Measurements from ENCODE around the gene LCE1B. TPM values are rescaled to one million over a fixed set of nuclear protein-coding genes. Genes with fewer than 3 reads are reported as not detected.

The LCE1B gene, protein sequence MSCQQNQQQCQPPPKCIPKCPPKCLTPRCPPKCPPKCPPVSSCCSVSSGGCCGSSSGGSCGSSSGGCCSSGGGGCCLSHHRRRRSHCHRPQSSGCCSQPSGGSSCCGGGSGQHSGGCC
- total RNA-seq (not detected), total RNA-seq (0 reads per million in 2 donors)

DNA sequence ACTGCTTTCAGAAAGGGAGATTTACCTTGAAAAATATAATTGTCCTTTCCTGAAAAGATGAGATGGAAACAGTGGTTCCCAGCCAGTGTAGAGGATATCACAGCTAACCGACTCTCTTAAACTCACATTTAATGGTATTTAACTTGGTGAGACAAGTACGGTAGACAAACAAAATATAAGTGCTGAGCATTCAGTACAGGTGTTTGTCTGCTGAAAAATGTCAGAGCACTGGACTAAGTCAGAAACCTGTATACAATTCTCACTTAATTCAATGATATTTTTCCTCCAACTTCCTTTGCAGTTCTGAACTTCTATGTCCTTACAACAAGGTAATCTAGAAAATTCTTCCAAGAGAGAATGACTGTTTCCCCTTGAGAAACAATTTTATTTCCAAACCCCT lies at the start of gene LCE1B:
Gene LCE1B, plus strand, starts transcription at position 301 of the 400 bp plus-strand sequence. CDS start 476 bp downstream, outside the sequence.
- Mint-ChIP-seq H3K27me3 (peaks cover 52% of the 10 kb centered on the region), H3K4me1 (no peaks in the 10 kb centered on the region), H3K4me3 (no peak within 1 kb of the TSS), H3K36me3 (ENCODE audit: low read depth) (no peaks in the 10 kb centered on the region), H3K27ac (no peak within 1 kb of the TSS)
- H3K9me3 ChIP-seq (ENCODE audit: control insufficient read depth, low read length, poor library complexity, severe bottlenecking), result no peaks in the 10 kb centered on the region
- DNase-seq, result no peak
- no peak for ATAC-seq

DNA sequence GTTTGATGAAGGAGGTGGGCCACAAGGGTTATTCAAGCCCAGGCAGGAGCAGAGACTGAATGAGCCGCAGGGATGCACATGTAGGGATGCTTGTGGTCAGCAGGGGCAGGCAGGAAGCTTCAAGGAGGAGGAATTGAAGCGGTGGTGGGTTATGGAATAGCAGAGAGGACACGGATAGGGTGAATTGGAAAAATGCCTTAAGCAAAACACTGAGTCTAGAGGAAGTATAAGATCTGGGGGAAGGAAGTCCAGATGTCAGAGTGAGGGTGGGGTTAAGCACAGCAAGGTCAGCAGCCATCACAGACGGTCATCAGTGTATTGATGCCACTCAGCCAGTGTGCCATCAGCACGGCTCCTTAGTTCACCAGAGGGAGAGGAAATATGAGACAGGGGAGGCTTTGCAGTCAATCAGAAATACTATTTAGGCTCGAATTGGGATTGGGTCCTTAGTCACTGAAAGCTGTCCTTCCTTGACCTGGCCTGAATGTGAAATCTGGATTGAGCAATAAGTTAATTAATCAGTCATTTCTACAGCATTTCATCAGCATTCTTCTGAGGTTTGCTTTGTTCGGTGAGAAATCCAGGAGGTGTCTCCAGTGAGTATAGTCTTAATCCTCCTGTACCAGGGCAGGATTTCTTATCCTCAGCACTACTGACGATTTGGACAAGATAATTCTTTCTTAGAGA lies 42.8 kb upstream of the LCE1B start:
- Mint-ChIP-seq H3K27me3 (peaks cover 46% of the 10 kb centered on the region), H3K4me1 (peaks cover 2% of the 10 kb centered on the region), H3K36me3 (ENCODE audit: low read depth) (no peaks in the 10 kb centered on the region), H3K4me3 (no peak overlapping the region), H3K27ac (no peak overlapping the region)
- no peaks in the 10 kb centered on the region for H3K9me3 ChIP-seq (ENCODE audit: control insufficient read depth, low read length, poor library complexity, severe bottlenecking)
- ATAC-seq (no peak), DNase-seq (no peak)

DNA sequence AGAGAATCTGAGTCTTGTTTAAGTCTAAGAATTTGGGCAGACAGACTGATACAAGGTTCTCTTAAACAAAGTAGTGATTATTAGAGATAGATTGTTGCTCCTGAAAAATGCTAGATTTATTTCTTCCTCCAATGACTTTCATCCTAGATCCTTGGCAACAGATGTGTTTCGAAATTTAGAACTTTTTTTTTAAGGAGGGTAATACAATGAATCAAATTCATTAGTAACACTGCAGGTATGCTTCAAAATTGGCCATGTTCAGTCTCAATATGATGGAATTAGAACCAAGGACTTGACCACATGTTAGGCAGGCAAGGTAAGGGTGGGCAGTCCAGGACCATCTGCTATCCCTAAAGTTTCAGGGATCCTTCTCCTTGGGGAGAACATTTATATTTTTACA lies 41.4 kb upstream of the LCE1B start:
- Mint-ChIP-seq H3K27me3 (peaks cover 46% of the 10 kb centered on the region), H3K4me3 (no peak overlapping the region)
- DNase-seq, result no peak

DNA sequence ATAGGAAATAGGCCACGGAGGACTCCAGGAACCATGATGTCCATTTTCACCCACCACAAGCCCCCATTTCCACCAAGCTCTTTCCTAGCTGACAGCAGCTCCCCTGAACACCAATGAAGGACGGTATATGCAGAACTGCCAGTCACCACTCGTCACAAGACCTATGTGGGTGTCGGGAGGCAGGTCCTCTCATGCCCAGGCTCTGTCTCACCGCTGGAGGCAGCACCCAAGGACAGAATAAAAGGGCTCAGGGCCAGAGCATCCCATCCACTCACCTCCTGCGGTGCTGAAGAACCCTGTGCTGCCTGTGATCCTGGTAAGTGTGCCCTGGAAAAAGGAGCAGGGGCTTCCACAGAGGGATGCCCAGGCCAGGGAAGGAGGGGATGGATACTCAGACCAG lies 36.9 kb upstream of the LCE1B start, which contains the start of gene LCE1F:
Gene LCE1F, plus strand, starts transcription at position 266 of the 400 bp plus-strand sequence. CDS start 1,232 bp downstream, outside the sequence.
- Mint-ChIP-seq H3K4me3 (no peak within 1 kb of the TSS), H3K4me1 (no peaks in the 10 kb centered on the region), H3K27ac (no peak within 1 kb of the TSS), H3K27me3 (peaks cover 49% of the 10 kb centered on the region), H3K36me3 (ENCODE audit: low read depth) (no peaks in the 10 kb centered on the region)
- H3K9me3 ChIP-seq (ENCODE audit: control insufficient read depth, low read length, poor library complexity, severe bottlenecking), result no peaks in the 10 kb centered on the region
- ATAC-seq (no peak), DNase-seq (no peak)

More for the DNA sequence above, 41.4 kb upstream of the LCE1B start:
- H3K27ac Mint-ChIP-seq, result no peak overlapping the region
- no peaks in the 10 kb centered on the region for H3K9me3 ChIP-seq (ENCODE audit: control insufficient read depth, low read length, poor library complexity, severe bottlenecking)
- H3K36me3 Mint-ChIP-seq (ENCODE audit: low read depth), result no peaks in the 10 kb centered on the region
- no peak for ATAC-seq
- peaks cover under 1% of the 10 kb centered on the region for H3K4me1 Mint-ChIP-seq

DNA sequence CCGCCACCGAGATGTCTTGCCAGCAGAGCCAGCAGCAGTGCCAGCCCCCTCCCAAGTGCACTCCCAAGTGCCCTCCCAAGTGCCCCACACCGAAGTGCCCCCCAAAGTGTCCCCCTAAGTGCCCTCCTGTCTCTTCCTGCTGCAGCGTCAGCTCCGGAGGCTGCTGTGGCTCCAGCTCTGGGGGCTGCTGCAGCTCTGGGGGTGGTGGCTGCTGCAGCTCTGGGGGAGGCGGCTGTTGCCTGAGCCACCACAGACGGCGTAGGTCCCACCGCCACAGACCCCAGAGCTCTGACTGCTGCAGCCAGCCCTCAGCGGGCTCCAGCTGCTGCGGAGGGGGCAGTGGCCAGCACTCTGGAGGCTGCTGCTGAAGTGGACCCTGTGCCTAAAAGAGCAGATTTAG lies 35.4 kb upstream of the LCE1B start:
- peaks cover 51% of the 10 kb centered on the region for H3K27me3 Mint-ChIP-seq
- no peak overlapping the region for H3K4me3 Mint-ChIP-seq
- no peak for ATAC-seq

DNA sequence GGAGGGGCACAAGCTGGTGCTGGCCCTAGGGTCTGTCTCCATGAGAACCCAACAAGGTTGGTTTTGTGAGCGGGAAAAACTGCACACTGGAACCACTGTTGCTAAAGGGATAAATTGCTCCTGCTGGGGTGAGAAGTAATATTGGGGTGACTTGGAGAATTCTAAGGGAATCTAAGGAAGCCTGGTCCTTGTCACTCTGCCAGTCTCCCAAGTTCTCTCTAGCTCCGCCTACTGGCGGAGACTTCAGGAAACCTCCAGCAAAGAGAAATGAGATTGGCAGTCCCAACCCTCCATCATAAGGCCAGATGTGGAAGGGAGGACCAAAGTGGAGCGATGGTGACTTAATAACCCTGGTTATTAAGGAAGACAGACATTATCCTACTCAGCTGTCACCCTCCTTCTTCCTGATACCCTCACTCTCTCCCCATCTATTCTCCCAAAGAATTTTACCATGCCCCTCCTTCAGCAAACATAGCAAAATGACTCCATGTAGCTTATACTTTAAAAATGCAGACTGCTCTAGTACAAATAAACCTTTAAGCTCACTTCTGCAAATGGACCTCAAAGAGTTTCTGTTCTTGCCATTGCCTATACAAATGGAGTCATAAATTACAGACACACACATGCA lies 34.1 kb upstream of the LCE1B start:
- no peaks in the 10 kb centered on the region for H3K9me3 ChIP-seq (ENCODE audit: control insufficient read depth, low read length, poor library complexity, severe bottlenecking)
- no peaks in the 10 kb centered on the region for H3K4me1 Mint-ChIP-seq
- peaks cover 51% of the 10 kb centered on the region for H3K27me3 Mint-ChIP-seq
- H3K36me3 Mint-ChIP-seq (ENCODE audit: low read depth), result no peaks in the 10 kb centered on the region
- no peak overlapping the region for H3K4me3 Mint-ChIP-seq
- DNase-seq, result no peak
- ATAC-seq, result no peak
- H3K27ac Mint-ChIP-seq, result no peak overlapping the region

More for the DNA sequence above, 35.4 kb upstream of the LCE1B start:
- Mint-ChIP-seq H3K4me1 (no peaks in the 10 kb centered on the region), H3K36me3 (ENCODE audit: low read depth) (no peaks in the 10 kb centered on the region), H3K27ac (no peak overlapping the region)
- no peaks in the 10 kb centered on the region for H3K9me3 ChIP-seq (ENCODE audit: control insufficient read depth, low read length, poor library complexity, severe bottlenecking)
- no peak for DNase-seq

DNA sequence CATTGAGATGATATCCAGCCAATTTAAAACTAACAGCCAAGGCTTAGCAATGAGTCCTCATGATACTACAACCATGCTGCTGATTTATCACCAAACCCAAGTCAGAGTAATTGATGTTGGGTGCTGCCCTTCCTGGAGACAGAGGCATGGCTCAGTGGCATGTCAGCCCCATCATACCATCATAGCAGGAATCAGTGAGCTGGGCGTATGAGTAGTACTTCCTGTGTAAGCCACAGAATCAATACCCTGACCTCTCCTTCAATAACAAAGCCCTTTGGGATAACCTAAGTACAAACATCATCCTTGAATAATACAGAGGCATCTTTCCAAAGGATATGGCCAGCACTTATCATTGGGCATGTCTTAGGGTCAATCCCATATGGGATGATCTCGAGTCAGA lies 28.7 kb upstream of the LCE1B start:
- Mint-ChIP-seq H3K4me1 (peaks cover 2% of the 10 kb centered on the region), H3K27me3 (peaks cover 76% of the 10 kb centered on the region), H3K36me3 (ENCODE audit: low read depth) (peaks cover 5% of the 10 kb centered on the region), H3K4me3 (no peak overlapping the region), H3K27ac (no peak overlapping the region)
- no peak for DNase-seq
- no peaks in the 10 kb centered on the region for H3K9me3 ChIP-seq (ENCODE audit: control insufficient read depth, low read length, poor library complexity, severe bottlenecking)
- ATAC-seq, result no peak

DNA sequence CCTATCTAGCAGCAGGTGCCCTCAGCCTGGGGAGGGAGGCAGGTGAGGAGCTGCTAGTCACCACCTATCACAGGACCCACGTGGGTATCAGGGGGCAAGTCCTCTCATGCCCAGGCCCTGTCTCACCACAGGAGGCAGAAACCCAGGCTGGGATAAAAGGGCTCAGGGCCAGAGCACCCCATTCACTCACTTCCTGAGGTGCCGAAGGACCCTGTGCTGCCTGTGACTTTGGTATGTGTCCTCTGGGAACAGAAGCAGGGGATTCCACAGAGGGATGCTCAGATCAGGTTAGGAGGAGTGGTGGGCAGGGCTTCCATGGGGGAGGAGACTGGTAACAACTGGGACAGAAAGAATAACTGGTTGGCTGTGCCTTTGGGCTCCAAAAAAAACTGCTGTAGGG lies 25.7 kb upstream of the LCE1B start, which contains the start of gene LCE1E:
Gene LCE1E, plus strand, starts transcription at position 181 of the 400 bp plus-strand sequence. CDS start 1,043 bp downstream, outside the sequence.
- no peak within 1 kb of the TSS for H3K4me3 Mint-ChIP-seq
- peaks cover 2% of the 10 kb centered on the region for H3K4me1 Mint-ChIP-seq
- H3K36me3 Mint-ChIP-seq (ENCODE audit: low read depth), result peaks cover 6% of the 10 kb centered on the region
- DNase-seq (no peak), ATAC-seq (no peak)
- no peak within 1 kb of the TSS for H3K27ac Mint-ChIP-seq
- H3K9me3 ChIP-seq (ENCODE audit: control insufficient read depth, low read length, poor library complexity, severe bottlenecking), result no peaks in the 10 kb centered on the region
- H3K27me3 Mint-ChIP-seq, result peaks cover 73% of the 10 kb centered on the region

DNA sequence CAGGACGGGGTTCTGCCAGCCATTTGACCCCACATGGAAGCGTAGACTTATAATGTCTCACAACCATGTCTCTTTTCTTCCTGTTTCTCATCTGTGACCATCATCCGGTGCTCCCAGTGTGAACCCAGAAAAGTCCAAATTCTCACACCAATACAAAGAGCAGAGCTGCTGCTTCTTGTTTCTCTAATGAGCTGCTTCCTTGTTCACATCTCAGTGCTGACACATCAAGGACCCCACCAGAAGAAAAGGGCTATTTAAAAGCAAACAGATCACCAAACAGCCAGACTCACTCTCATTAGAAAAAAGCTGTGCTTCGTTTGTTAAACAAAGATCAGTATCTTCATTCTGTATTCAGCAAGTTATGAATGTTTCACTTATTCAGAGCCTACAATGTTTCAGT lies 16.1 kb upstream of the LCE1B start:
- Mint-ChIP-seq H3K27ac (no peak overlapping the region), H3K4me1 (peaks cover 8% of the 10 kb centered on the region), H3K27me3 (peaks cover 55% of the 10 kb centered on the region), H3K36me3 (ENCODE audit: low read depth) (peaks cover 3% of the 10 kb centered on the region), H3K4me3 (no peak overlapping the region)
- DNase-seq (no peak), ATAC-seq (no peak)
- H3K9me3 ChIP-seq (ENCODE audit: control insufficient read depth, low read length, poor library complexity, severe bottlenecking), result no peaks in the 10 kb centered on the region

DNA sequence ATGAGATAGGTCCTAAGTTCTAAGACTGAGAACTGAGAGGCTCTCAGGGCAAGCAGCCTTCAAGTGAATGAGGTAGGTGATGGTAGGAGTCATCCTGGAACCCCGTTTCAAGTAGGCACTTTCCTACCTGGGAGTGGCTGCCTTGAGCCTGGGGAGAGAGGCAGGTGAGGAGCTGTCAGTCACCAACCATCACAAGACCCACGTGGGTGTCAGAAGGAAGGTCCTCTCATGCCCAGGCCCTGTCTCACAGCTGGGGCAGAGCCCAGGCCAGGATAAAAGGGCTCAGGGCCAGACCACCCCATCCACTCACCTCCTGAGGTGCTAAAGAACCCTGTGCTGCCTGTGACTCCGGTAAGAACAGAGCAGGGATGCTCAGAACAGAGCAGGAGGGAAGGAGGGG lies 15.3 kb upstream of the LCE1B start, which contains the start of gene LCE1D:
Gene LCE1D, plus strand, starts transcription at position 301 of the 400 bp plus-strand sequence. CDS start 1,074 bp downstream, outside the sequence.
- Mint-ChIP-seq H3K27me3 (peaks cover 58% of the 10 kb centered on the region), H3K4me3 (no peak within 1 kb of the TSS), H3K27ac (no peak within 1 kb of the TSS), H3K4me1 (peaks cover 8% of the 10 kb centered on the region), H3K36me3 (ENCODE audit: low read depth) (peaks cover 3% of the 10 kb centered on the region)
- DNase-seq (no peak), ATAC-seq (no peak)
- H3K9me3 ChIP-seq (ENCODE audit: control insufficient read depth, low read length, poor library complexity, severe bottlenecking), result no peaks in the 10 kb centered on the region

DNA sequence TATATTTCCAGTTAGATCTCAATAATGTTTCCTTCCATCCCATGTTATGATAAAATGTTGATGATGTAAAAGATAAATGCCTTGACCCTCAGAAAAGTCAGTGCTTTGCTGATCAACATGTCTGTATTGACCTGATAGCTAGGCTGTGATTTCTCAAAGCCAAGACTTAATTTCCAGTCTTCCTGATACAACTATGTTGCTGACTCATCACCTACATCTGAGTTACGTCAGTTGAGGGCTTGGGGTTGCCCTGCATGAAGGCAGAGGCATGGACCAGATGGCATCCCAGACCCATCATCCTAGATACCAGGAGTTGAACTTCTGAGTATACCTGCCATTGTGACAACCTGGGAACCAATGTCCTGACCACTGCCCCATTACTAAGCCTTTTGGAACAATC lies 10.4 kb upstream of the LCE1B start:
- Mint-ChIP-seq H3K27ac (no peak overlapping the region), H3K36me3 (ENCODE audit: low read depth) (peaks cover 5% of the 10 kb centered on the region), H3K4me3 (no peak overlapping the region), H3K27me3 (peaks cover 67% of the 10 kb centered on the region), H3K4me1 (peaks cover 4% of the 10 kb centered on the region)
- ATAC-seq (no peak), DNase-seq (no peak)
- H3K9me3 ChIP-seq (ENCODE audit: control insufficient read depth, low read length, poor library complexity, severe bottlenecking), result no peaks in the 10 kb centered on the region

DNA sequence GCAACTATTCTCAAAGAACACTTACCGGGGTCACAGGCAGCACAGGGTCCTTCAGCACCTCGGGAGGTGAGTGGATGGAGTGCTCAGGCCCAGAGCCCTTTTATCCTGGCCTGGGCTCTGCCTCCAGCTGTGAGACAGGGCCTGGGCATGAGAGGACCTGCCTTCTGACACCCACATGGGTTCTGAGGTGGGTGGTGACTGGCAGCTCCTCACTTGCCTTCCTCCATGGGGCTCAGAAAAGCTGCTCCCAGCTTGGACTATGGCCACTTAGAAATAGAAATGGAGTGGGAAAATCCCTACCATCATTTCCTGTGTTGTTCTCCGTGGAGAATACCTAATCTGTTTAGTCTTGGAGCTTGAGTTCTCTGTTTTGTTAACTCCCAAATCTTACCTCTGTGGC lies 5.2 kb upstream of the LCE1B start, which contains the start of gene LCE1C:
Gene LCE1C, minus strand, starts transcription at position 76 of the 400 bp plus-strand sequence. CDS start 1,173 bp downstream, outside the sequence.
- peaks cover 62% of the 10 kb centered on the region for H3K27me3 Mint-ChIP-seq
- H3K36me3 Mint-ChIP-seq (ENCODE audit: low read depth), result peaks cover 2% of the 10 kb centered on the region

DNA sequence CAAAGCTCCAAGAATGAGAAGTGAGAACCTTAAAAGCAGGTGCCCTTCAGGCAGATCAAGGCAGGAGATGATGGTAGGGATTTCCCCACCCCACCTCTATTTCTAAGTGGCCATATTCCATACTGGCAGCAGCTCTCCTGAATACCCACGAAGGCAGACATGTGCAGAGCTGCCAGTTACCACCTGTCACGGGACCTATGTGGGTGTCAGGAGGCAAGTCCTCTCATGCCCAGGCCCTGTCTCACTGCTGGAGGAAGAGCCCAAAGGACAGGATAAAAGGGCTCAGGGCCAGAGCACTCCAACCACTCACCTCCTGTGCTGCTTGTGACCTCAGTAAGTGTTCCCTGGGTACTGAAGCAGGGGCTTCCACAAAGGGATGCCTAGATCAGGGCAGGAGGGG lies 721 bp upstream of the LCE1B start:
- H3K27ac Mint-ChIP-seq, result no peak overlapping the region
- ATAC-seq (no peak), DNase-seq (no peak)
- H3K9me3 ChIP-seq (ENCODE audit: control insufficient read depth, low read length, poor library complexity, severe bottlenecking), result no peaks in the 10 kb centered on the region
- H3K36me3 Mint-ChIP-seq (ENCODE audit: low read depth), result no peaks in the 10 kb centered on the region
- peaks cover 53% of the 10 kb centered on the region for H3K27me3 Mint-ChIP-seq
- H3K4me3 Mint-ChIP-seq, result no peak overlapping the region
- H3K4me1 Mint-ChIP-seq, result no peaks in the 10 kb centered on the region

More for the DNA sequence above, 5.2 kb upstream of the LCE1B start, which contains the start of gene LCE1C:
- Mint-ChIP-seq H3K4me1 (no peaks in the 10 kb centered on the region), H3K27ac (no peak within 1 kb of the TSS), H3K4me3 (no peak within 1 kb of the TSS)
- ATAC-seq, result no peak
- DNase-seq, result no peak
- H3K9me3 ChIP-seq (ENCODE audit: control insufficient read depth, low read length, poor library complexity, severe bottlenecking), result no peaks in the 10 kb centered on the region
